GM19238 (cell line): ENCODE data around the gene KCNMB2.
"Not testable (repeated sequence)": the region's sequence is repeated elsewhere in the genome, so short reads cannot be mapped to it uniquely, and the experiment has no call there.

Experiments used
- DNase-seq: peaks from one replicate; pipeline ENCODE4 v3.0.0; 2011; ENCODE audit warnings: low spot score; ENCODE audit not compliant: insufficient read length

The KCNMB2 gene

DNA sequence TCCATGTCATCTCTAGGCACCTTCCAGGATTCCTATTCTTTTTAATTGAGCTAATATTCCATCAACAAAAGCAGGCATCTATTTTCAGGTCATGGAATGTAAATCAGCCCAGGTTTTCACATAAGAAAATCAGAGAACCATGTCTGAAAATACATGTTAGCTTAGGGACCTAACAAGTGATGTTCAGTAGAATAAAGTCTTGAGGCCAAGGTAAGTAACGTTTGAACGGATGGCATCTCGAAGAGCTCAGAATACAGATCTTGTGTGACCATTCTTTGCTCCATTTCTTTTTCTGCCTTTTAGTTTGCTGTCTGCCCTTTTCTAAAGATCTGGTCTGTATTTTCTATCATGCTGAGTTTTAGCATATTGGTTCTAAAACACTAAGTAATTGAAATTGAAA lies 16.5 kb upstream of the KCNMB2 start:
- DNase-seq: no peak

DNA sequence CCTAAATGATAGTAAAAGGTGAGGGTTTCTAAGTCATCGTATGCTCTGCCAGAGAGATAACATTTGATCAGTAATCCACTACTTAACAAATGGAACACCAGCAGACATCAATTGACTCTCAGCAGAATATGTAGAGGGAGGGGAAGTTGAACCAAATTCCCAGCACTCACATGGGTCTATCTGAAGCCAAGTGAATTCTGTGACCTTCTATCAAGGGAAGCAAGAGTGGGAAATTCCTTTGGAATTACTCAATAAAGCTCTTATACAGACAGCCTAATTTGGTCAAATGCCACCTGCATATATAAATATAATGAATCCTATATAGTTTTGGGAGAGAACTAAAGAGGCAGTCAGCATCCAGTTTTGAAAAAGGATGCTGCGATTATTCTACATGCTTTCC lies 15.8 kb upstream of the KCNMB2 start:
- DNase-seq: no peak

- DNase-seq: no peak
Observed at GRCh38 chr3:178522200-178523052, 13.8 kb upstream of the KCNMB2 start.

DNA sequence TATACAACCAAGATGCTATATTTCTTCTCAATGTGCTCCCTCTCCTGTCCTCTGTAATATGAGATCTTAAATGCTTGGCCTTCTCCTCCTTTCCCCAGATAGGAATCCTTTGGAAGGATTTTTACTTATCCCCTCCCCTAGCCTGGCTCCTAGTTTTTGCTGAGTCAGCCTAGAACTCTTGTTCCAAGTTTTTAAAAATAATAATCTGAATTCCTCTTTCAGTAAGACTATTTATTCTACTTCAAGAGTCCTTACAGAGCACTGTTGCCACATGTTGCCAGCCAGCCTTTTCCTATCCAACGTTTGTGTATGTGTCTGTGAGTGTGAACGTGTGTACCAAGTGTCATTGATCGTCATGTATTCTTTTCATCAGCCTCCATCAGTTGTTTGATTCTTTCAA lies 11.0 kb upstream of the KCNMB2 start:
- no peak for DNase-seq

GRCh38 chr3:178526291-178526690 lies 9.9 kb upstream of the KCNMB2 start:
- no peak for DNase-seq

DNA sequence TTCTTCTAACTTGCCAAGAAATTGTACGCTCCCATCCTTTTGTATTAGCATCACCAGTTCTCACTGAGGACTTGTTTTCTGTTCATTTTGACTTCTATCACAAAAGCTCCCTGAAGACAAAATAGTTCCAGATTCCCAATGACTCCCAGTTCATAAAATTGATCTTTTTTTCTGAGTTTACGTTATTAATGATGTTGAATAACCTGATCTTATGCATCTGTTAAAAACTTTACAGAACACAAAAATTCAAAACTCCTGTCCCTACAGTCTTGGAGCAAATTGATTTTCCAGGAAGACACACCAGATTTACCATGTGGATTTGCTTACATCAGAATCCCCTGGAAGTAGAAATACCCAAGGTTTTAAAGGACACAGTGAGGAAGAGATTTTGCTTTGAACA lies 8.3 kb upstream of the KCNMB2 start:
- DNase-seq: no peak

GRCh38 chr3:178529606-178530225 lies 6.5 kb upstream of the KCNMB2 start:
- DNase-seq: no peak

DNA sequence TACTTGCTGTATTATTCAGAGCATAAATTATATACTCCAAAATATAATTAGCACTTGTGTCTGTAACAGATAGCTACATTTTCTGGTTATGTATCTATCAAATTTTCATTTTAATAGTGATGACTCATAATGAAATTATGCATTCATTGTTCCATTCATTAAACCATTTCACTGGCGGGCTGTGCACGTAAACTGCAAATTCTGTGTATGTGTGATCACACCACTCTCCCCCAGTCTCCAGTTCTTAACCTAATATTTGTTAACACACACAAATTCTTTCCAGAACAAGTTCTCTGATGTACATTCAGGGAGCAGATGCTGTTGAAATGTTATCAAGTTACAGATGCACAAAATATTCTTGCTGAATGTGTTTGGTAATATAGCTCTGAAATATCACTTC lies 3.8 kb upstream of the KCNMB2 start:
- no peak for DNase-seq

DNA sequence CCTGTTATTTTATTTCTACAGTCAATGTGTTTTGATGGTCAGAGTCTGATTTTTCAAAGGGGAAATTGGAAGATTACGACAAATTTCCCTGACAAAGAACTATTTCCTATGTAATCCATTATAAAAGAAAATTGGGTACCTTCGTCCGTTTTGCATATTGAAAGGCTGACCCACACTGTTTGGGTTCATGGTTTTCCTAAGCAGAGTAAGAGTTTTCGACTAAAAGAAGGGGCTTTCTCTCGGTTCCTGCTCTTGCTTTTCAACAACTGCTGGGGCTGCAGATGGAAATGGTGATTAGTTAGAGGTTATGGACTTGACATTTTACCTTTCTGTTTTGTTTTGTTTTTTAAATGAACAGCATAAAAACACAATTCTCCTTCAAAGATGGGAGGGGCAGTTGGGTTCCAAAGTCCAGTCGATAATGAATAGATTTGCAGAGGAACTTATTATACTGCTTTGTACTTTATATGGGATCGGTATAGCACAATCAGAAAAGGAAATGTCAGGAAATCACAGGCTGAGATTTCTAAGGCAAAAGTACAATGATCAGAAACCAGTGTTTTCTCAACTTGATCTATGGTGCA lies 978 bp downstream of the KCNMB2 start:
- no peak for DNase-seq

- no peak for DNase-seq
Observed at GRCh38 chr3:178538056-178538455, 1.8 kb downstream of the KCNMB2 start.

DNA sequence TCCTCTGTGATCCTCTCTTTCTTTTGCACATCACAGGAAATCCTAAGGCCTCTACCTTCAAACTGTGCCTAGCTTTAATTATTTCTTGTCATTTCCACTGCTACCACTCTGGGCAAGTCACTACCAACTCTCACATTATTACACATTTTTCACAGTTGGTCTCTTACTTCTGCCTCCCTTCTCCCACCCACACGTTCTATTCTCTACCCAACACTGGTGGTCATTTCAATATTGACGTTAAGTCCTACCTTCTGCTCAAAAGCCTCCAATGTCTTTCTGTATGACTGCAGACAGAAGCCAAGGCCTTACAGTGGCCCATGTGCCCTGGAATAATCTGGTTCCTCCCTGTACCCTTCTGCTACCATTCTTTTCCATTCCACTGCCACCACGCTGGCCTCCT lies 3.9 kb downstream of the KCNMB2 start:
- DNase-seq: no peak

DNA sequence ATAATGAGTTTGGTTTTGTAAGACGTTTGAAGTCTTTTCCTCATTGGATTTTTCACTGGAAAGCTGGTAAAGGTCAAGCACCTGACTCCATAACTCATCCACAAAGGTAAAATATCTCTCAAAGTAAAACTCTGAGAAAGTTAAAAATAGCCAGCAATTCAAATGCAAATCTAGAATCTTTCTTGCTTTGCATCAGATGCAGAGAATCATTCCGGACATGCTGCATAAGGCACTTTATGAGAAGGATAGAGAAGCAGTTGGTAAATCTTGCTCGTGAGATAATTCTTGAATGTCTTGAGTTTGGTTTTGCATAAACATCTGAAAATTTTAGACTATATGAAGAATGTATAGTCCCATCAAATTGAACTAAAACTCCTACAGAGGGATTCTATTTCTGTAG lies 9.1 kb downstream of the KCNMB2 start:
- DNase-seq: no peak

DNA sequence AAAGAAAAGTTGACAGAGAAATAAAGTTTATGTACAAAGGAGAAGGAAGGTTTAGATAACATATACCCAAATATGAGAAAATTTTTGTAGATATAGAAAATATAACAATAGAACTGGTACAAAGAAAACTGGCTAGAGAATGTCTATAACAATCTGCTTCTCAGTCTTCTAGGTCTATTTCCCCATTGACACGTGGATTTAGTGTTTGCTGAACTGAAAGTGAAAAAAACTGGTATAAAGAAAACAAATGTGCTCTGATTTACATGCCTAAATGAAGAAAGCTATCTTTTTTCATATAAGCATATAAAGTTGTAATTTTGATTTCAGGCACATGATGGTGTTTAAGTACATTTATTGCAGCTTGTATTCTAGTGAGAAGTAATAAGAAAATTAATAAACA lies 9.8 kb downstream of the KCNMB2 start:
- no peak for DNase-seq

DNA sequence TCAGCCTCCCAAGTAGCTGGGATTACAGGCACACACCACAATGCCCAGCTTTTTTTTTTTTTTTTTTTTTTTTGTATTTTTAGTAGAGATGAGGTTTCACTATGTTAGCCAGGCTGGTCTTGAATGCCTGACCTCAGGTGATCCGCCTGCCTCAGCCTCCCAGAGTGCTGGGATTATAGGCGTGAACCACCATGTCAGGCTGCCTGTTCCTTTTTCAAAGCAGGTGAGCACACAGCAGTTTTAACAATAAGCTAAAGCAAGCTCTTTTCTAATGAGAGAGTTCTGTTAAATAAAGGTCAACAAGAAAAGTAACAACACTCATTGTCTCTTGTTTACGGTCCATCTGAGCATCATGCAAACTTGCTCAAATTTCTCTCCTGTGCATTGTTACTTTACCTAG lies 13.2 kb downstream of the KCNMB2 start:
- DNase-seq: not testable (repeated sequence)

GRCh38 chr3:178551916-178552321 lies 15.7 kb downstream of the KCNMB2 start:
- no peak for DNase-seq

GRCh38 chr3:178558637-178559036 lies 22.4 kb downstream of the KCNMB2 start:
- no peak for DNase-seq

DNA sequence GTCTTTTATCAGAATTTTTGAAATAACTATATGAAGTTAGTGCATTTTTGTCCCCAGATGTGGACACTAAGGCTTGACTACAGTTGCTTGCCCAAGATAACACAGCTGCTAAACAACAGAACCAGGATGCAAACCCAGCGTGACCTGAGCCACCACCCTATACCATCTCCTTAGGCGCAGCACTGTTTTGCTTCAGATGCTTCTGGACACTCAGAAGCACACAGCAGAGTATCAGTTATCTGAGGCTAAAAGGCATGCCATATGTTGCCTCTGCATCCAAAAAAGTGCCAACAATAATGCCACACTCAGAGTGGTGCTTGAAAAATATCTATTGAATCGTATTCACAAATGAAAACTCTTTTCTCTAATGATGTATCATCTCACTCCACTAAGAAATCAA lies 24.5 kb downstream of the KCNMB2 start:
- DNase-seq: no peak

DNA sequence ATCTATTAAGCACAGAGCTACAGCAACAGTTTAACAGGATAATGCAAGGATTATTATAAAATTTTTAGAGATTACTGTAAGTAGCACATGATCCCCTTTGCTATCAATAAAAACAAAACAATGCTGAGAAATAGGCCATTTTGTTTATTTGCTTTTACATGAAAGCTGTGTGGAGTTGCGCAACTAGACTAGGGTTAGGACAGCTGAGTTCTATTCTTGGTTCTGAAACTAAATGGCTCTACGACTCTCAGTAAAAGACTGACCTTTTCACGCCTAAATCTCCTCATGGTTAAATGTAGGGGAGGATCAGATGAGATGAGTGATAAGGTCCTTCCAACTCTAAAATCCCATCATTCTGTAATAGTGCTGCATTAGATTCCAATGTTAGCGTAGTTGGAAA lies 25.0 kb downstream of the KCNMB2 start:
- no peak for DNase-seq

GRCh38 chr3:178562143-178562946 lies 26.1 kb downstream of the KCNMB2 start:
- no peak for DNase-seq

GRCh38 chr3:178562947-178563232 lies 26.7 kb downstream of the KCNMB2 start:
- DNase-seq: no peak

DNA sequence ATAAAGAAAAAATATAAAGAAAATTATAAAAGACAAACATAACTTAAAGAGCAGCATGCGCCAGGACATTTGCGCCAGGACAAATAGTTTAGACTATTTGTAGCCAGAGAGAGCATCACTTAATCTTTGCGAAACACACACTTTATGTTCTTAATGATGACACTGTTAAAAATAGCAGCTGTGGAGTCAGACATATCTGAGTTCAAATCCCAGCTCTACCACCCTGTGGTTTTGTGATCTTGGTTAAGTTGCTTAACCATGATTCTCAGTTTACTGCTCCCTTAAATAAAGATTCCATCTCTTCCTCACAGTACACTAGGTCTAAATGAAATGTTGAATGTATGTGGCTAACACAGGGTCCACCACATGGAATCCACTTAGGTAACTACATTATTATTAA lies 31.4 kb downstream of the KCNMB2 start:
- DNase-seq: no peak

- no peak for DNase-seq
Observed at GRCh38 chr3:178568155-178568731, 32.0 kb downstream of the KCNMB2 start.
